HepG2 (cell line): ENCODE measurements around the gene CD7. TPM values are rescaled to one million over a fixed set of nuclear protein-coding genes. Genes with fewer than 3 reads are reported as not detected.

Experiments used
- DNMT3B ChIP-seq: conservative IDR thresholded peaks from 2 replicates; pipeline ENCODE4 v1.6.1; 2016; ENCODE audit warnings: missing biosample characterization, control low read depth
- ELF3 ChIP-seq: IDR thresholded peaks from 2 replicates; pipeline ENCODE4 v1.6.1; 2016; ENCODE audit warnings: missing genetic modification reagents, missing compliant biosample characterization
- ESRRA ChIP-seq: sonication (generic); formaldehyde crosslinking; IDR thresholded peaks from 2 replicates; pipeline ENCODE4 v1.5.1; 2020; ENCODE audit warnings: mild to moderate bottlenecking, low read depth, missing genetic modification reagents
- ONECUT2 ChIP-seq: sonication (generic); formaldehyde crosslinking; IDR thresholded peaks from 2 replicates; pipeline ENCODE4 v1.4.0; 2020; ENCODE audit warnings: missing genetic modification reagents
- PHF20 ChIP-seq: sonication (generic); formaldehyde crosslinking; IDR thresholded peaks from 2 replicates; pipeline ENCODE4 v1.5.0; 2020; ENCODE audit warnings: mild to moderate bottlenecking, missing genetic modification reagents
- PLRG1 ChIP-seq: fragments of 450-650 bp; conservative IDR thresholded peaks from 2 replicates; pipeline ENCODE4 v1.6.1; 2016
- TBX2 ChIP-seq: sonication (generic); formaldehyde crosslinking; IDR thresholded peaks from 2 replicates; pipeline ENCODE4 v1.5.0; 2020; ENCODE audit warnings: missing genetic modification reagents, mild to moderate bottlenecking, borderline replicate concordance
- ZNF234 ChIP-seq: sonication (generic); formaldehyde crosslinking; conservative IDR thresholded peaks from 2 replicates; pipeline ENCODE4 v1.5.1; 2020; ENCODE audit warnings: mild to moderate bottlenecking, missing genetic modification reagents
- ZNF629 ChIP-seq: sonication (generic); formaldehyde crosslinking; conservative IDR thresholded peaks from 2 replicates; pipeline ENCODE4 v1.5.0; 2020; ENCODE audit warnings: missing genetic modification reagents
- ZNF766 ChIP-seq: sonication (generic); formaldehyde crosslinking; IDR thresholded peaks from 2 replicates; pipeline ENCODE4 v1.5.0; 2020; ENCODE audit warnings: missing genetic modification reagents, borderline replicate concordance
- polyA plus RNA-seq, 8 experiments: library from polyadenylated mRNA; depleted of rRNA in 3 of 8; stranded (reverse) in 7 of 8; unstranded in 1 of 8; fragments of >200 nt; fragmentation: Illumina TruSeq in 4 of 8; extraction: Trizol in 4 of 8; gene quantifications; 2 replicates each; pipeline versions ENCODE4 v1.2.1 to v1.2.3, GENCODE V29; 2011 to 2016; ENCODE audit warnings: low read depth in 4 of 8, missing spikeins in 1 of 8, mixed read lengths in 1 of 8; ENCODE audit not compliant: insufficient read depth in 1 of 8
- total RNA-seq, 5 experiments: library from RNA; depleted of rRNA; stranded (reverse); fragments of >200 nt; fragmentation: Illumina TruSeq; extraction: Trizol; gene quantifications; 2 replicates each; pipeline ENCODE4 v1.2.3, GENCODE V29; 2016; ENCODE audit warnings: low read depth in 1 of 5
- TF ChIP-seq, protein P1 (sequence below): sonication (generic); formaldehyde crosslinking; IDR thresholded peaks from 2 replicates; pipeline ENCODE4 v1.4.0; 2020; ENCODE audit warnings: mild to moderate bottlenecking, missing genetic modification reagents, borderline replicate concordance
- TF ChIP-seq, protein P2 (sequence below): sonication (generic); formaldehyde crosslinking; IDR thresholded peaks from 2 replicates; pipeline ENCODE4 v1.5.1; 2020; ENCODE audit warnings: missing genetic modification reagents, mild to moderate bottlenecking, borderline replicate concordance
- TF ChIP-seq, protein P3 (sequence below): sonication (generic); formaldehyde crosslinking; IDR thresholded peaks from 2 replicates; pipeline ENCODE4 v1.4.0; 2020; ENCODE audit warnings: missing genetic modification reagents, borderline replicate concordance
- TF ChIP-seq, protein P4 (sequence below): IDR thresholded peaks from 2 replicates; pipeline ENCODE4 v1.4.0; 2020; ENCODE audit warnings: mild to moderate bottlenecking, missing genetic modification reagents

Gene CD7
- total and polyA plus RNA-seq, 2 of the 13 experiments (the other 11 are each of a cell fraction or from before 2014, with no cell fraction given), result 67.6 to 76.4 TPM

DNA sequence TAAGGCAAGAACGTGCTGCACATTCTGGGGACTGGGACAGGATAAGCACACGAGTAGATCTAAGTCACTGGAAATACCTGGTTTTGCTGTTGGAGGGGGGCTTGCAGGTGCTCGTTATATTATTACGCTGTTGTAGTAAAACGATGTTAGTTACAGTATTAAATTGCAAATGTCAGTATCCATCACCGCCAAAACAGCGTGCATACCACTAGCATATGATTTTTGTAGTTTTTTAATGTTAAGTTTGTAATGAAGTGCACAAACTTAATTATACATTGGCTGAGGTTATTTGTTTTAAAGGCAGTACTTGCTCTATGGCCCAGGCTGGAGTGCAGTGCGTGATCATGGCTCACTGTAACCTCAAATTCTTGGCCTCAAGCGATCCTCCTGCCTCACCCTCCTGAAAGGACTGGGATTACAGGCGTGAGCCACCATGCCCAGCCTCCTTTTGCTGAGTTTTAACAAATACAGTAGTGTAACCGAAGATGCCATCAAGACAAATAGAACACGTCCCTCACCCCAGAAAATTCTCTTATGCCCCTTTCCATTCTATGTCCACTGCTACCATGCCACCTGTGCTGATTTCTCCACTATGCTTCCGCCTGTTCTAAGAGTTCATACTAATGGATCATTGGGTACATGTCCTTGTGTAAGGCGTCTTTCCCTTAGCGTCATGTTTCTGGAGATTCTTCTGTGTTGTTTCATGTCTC lies 23.2 kb downstream of the CD7 start (continued):
- TF ChIP-seq, protein P1, sequence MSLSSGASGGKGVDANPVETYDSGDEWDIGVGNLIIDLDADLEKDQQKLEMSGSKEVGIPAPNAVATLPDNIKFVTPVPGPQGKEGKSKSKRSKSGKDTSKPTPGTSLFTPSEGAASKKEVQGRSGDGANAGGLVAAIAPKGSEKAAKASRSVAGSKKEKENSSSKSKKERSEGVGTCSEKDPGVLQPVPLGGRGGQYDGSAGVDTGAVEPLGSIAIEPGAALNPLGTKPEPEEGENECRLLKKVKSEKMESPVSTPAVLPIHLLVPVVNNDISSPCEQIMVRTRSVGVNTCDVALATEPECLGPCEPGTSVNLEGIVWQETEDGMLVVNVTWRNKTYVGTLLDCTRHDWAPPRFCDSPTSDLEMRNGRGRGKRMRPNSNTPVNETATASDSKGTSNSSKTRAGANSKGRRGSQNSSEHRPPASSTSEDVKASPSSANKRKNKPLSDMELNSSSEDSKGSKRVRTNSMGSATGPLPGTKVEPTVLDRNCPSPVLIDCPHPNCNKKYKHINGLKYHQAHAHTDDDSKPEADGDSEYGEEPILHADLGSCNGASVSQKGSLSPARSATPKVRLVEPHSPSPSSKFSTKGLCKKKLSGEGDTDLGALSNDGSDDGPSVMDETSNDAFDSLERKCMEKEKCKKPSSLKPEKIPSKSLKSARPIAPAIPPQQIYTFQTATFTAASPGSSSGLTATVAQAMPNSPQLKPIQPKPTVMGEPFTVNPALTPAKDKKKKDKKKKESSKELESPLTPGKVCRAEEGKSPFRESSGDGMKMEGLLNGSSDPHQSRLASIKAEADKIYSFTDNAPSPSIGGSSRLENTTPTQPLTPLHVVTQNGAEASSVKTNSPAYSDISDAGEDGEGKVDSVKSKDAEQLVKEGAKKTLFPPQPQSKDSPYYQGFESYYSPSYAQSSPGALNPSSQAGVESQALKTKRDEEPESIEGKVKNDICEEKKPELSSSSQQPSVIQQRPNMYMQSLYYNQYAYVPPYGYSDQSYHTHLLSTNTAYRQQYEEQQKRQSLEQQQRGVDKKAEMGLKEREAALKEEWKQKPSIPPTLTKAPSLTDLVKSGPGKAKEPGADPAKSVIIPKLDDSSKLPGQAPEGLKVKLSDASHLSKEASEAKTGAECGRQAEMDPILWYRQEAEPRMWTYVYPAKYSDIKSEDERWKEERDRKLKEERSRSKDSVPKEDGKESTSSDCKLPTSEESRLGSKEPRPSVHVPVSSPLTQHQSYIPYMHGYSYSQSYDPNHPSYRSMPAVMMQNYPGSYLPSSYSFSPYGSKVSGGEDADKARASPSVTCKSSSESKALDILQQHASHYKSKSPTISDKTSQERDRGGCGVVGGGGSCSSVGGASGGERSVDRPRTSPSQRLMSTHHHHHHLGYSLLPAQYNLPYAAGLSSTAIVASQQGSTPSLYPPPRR (CRISPR knock-in tag), result no peak
- 0 out of 2 replicates have a peak, but pooled peaks have one; percentile 7 for TF ChIP-seq PHF20
- TF ChIP-seq ZNF766 (CRISPR knock-in tag), result no peak
- peak; percentile 47; the same call in 1 of the 2 replicates for TF ChIP-seq ELF3
- no peak for TF ChIP-seq TBX2
- TF ChIP-seq DNMT3B, result 0 out of 2 replicates have a peak, but pooled peaks have one; percentile 15
- TF ChIP-seq, protein P2, sequence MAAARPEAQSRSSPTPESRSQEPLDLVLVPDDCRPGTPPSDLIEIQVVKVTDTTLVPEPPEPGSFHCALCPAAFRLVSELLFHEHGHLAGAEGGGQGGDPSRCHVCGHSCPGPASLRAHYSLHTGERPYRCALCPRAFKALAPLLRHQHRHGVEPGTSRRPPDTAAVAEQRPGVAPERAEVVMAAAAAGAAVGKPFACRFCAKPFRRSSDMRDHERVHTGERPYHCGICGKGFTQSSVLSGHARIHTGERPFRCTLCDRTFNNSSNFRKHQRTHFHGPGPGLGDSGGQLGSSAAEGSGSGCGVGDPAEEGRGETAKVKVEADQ, result 0 out of 2 replicates have a peak, but pooled peaks have one; percentile 18
- TF ChIP-seq ESRRA (CRISPR knock-in tag), result 0 out of 2 replicates have a peak, but pooled peaks have one; percentile 26
- TF ChIP-seq ONECUT2 (CRISPR knock-in tag), result no peak
- TF ChIP-seq ZNF629 (CRISPR knock-in tag), result no peak
- TF ChIP-seq PLRG1, result no peak
- TF ChIP-seq, protein P3, sequence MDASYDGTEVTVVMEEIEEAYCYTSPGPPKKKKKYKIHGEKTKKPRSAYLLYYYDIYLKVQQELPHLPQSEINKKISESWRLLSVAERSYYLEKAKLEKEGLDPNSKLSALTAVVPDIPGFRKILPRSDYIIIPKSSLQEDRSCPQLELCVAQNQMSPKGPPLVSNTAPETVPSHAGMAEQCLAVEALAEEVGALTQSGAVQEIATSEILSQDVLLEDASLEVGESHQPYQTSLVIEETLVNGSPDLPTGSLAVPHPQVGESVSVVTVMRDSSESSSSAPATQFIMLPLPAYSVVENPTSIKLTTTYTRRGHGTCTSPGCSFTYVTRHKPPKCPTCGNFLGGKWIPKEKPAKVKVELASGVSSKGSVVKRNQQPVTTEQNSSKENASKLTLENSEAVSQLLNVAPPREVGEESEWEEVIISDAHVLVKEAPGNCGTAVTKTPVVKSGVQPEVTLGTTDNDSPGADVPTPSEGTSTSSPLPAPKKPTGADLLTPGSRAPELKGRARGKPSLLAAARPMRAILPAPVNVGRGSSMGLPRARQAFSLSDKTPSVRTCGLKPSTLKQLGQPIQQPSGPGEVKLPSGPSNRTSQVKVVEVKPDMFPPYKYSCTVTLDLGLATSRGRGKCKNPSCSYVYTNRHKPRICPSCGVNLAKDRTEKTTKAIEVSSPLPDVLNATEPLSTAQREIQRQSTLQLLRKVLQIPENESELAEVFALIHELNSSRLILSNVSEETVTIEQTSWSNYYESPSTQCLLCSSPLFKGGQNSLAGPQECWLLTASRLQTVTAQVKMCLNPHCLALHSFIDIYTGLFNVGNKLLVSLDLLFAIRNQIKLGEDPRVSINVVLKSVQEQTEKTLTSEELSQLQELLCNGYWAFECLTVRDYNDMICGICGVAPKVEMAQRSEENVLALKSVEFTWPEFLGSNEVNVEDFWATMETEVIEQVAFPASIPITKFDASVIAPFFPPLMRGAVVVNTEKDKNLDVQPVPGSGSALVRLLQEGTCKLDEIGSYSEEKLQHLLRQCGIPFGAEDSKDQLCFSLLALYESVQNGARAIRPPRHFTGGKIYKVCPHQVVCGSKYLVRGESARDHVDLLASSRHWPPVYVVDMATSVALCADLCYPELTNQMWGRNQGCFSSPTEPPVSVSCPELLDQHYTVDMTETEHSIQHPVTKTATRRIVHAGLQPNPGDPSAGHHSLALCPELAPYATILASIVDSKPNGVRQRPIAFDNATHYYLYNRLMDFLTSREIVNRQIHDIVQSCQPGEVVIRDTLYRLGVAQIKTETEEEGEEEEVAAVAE (CRISPR knock-in tag), result 0 out of 2 replicates have a peak, but pooled peaks have one; percentile 27
- TF ChIP-seq, protein P4, sequence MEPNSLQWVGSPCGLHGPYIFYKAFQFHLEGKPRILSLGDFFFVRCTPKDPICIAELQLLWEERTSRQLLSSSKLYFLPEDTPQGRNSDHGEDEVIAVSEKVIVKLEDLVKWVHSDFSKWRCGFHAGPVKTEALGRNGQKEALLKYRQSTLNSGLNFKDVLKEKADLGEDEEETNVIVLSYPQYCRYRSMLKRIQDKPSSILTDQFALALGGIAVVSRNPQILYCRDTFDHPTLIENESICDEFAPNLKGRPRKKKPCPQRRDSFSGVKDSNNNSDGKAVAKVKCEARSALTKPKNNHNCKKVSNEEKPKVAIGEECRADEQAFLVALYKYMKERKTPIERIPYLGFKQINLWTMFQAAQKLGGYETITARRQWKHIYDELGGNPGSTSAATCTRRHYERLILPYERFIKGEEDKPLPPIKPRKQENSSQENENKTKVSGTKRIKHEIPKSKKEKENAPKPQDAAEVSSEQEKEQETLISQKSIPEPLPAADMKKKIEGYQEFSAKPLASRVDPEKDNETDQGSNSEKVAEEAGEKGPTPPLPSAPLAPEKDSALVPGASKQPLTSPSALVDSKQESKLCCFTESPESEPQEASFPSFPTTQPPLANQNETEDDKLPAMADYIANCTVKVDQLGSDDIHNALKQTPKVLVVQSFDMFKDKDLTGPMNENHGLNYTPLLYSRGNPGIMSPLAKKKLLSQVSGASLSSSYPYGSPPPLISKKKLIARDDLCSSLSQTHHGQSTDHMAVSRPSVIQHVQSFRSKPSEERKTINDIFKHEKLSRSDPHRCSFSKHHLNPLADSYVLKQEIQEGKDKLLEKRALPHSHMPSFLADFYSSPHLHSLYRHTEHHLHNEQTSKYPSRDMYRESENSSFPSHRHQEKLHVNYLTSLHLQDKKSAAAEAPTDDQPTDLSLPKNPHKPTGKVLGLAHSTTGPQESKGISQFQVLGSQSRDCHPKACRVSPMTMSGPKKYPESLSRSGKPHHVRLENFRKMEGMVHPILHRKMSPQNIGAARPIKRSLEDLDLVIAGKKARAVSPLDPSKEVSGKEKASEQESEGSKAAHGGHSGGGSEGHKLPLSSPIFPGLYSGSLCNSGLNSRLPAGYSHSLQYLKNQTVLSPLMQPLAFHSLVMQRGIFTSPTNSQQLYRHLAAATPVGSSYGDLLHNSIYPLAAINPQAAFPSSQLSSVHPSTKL, result peak; percentile 44; the same call in 1 of the 2 replicates
- no peak for TF ChIP-seq ZNF234
